ENCODE results near the gene RHBDD1. TPM values are rescaled to one million over a fixed set of nuclear protein-coding genes. Genes with fewer than 3 reads are reported as not detected.

The RHBDD1 gene
- total and polyA plus RNA-seq, 2 donors (not counting 1 experiment from before 2014, with no cell fraction given): 21.2 to 128 TPM

- DNase-seq (no peak), ATAC-seq (ENCODE audit: low read depth) (no peak)
- no peak overlapping the region for H3K4me2 ChIP-seq (replicated peaks; ENCODE audit: low read depth, low read length, poor library complexity, severe bottlenecking)
- no peaks in the 10 kb centered on the region for H4K20me1 ChIP-seq (ENCODE audit: control insufficient read depth, insufficient read depth, low read length, poor library complexity, severe bottlenecking)
- TF ChIP-seq EZH2 (IDR thresholded peaks at IDR 0.05; ENCODE audit: borderline replicate concordance, insufficient read depth, low read depth, low read length, poor library complexity, severe bottlenecking) (no peak), CTCF (IDR thresholded peaks at IDR 0.05) (no peak)
- CTCF ChIA-PET: no interaction called here
- H3K27ac ChIP-seq (ENCODE audit: low read length in 2 of 2): no peak overlapping the region
- no peak overlapping the region for H2AFZ ChIP-seq (ENCODE audit: insufficient read depth, low read depth, low read length, poor library complexity, severe bottlenecking)
- intact Hi-C loops (cut with micrococcal nuclease): no loop called here
- H3K4me3 ChIP-seq (ENCODE audit: control extremely low read depth in 1 of 5, extremely low read depth in 1 of 5, insufficient read depth in 1 of 5, low read depth in 2 of 5, low read length in 4 of 5): no peak overlapping the region
- no peaks in the 10 kb centered on the region for H3K27me3 ChIP-seq (replicated peaks in 1 of 4; ENCODE audit: control extremely low read depth in 1 of 4, control insufficient read depth in 3 of 4, insufficient read depth in 4 of 4, low read length in 3 of 4)
- peaks cover 24% of the 10 kb centered on the region for H3K4me1 Mint-ChIP-seq
- H3K79me2 ChIP-seq (ENCODE audit: control insufficient read depth, insufficient read depth, low read length): peaks cover 17% of the 10 kb centered on the region
- POLR2A ChIA-PET: no interaction called here
- peaks cover 2% of the 10 kb centered on the region for H3K9me3 Mint-ChIP-seq (ENCODE audit: insufficient read depth)
- no peak overlapping the region for H3K4me3 Mint-ChIP-seq
- H3K4me1 ChIP-seq (ENCODE audit: control insufficient read depth in 2 of 2, insufficient read depth in 2 of 2, low read length in 2 of 2): no peaks in the 10 kb centered on the region
- H3K27ac Mint-ChIP-seq: no peak overlapping the region
- H3K36me3 ChIP-seq (replicated peaks in 1 of 2; ENCODE audit: control extremely low read depth in 1 of 2, control insufficient read depth in 1 of 2, extremely low read depth in 1 of 2, insufficient read depth in 2 of 2, low read length in 1 of 2): peaks cover 2 to 12% of the 10 kb centered on the region in 2 experiments
- H3K27me3 Mint-ChIP-seq: no peaks in the 10 kb centered on the region
- no peak overlapping the region for H3K9ac ChIP-seq (ENCODE audit: low read length)
- peaks cover 0 to 2% (median 0%) of the 10 kb centered on the region in 3 donors for H3K9me3 ChIP-seq (ENCODE audit: control extremely low read depth in 1 of 3, control insufficient read depth in 2 of 3, insufficient read depth in 1 of 3, low read length in 2 of 3)
Observed at GRCh38 chr2:226884166-226884565, 48.3 kb downstream of the RHBDD1 start.

- Histone ChIP-seq H3K27me3 (replicated peaks in 1 of 4; ENCODE audit: control extremely low read depth in 1 of 4, control insufficient read depth in 3 of 4, insufficient read depth in 4 of 4, low read length in 3 of 4) (no peaks in the 10 kb centered on the region), H3K9ac (ENCODE audit: low read length) (no peak overlapping the region), H3K79me2 (ENCODE audit: control insufficient read depth, insufficient read depth, low read length) (peaks cover 17% of the 10 kb centered on the region), H3K4me2 (replicated peaks; ENCODE audit: low read depth, low read length, poor library complexity, severe bottlenecking) (no peak overlapping the region), H3K27ac (ENCODE audit: low read length in 2 of 2) (no peak overlapping the region), H3K9me3 (ENCODE audit: control extremely low read depth in 1 of 3, control insufficient read depth in 2 of 3, insufficient read depth in 1 of 3, low read length in 2 of 3) (peaks cover 0 to 2% (median 0%) of the 10 kb centered on the region in 3 donors), H3K36me3 (replicated peaks in 1 of 2; ENCODE audit: control extremely low read depth in 1 of 2, control insufficient read depth in 1 of 2, extremely low read depth in 1 of 2, insufficient read depth in 2 of 2, low read length in 1 of 2) (peaks cover 2 to 12% of the 10 kb centered on the region in 2 experiments), H2AFZ (ENCODE audit: insufficient read depth, low read depth, low read length, poor library complexity, severe bottlenecking) (no peak overlapping the region), H3K4me3 (ENCODE audit: control extremely low read depth in 1 of 5, extremely low read depth in 1 of 5, insufficient read depth in 1 of 5, low read depth in 2 of 5, low read length in 4 of 5) (no peak overlapping the region), H3K4me1 (ENCODE audit: control insufficient read depth in 2 of 2, insufficient read depth in 2 of 2, low read length in 2 of 2) (no peaks in the 10 kb centered on the region), H4K20me1 (ENCODE audit: control insufficient read depth, insufficient read depth, low read length, poor library complexity, severe bottlenecking) (no peaks in the 10 kb centered on the region)
- no peaks in the 10 kb centered on the region for H3K27me3 Mint-ChIP-seq
- H3K4me3 Mint-ChIP-seq: no peak overlapping the region
- H3K4me1 Mint-ChIP-seq: peaks cover 13% of the 10 kb centered on the region
- ATAC-seq (ENCODE audit: low read depth): no peak
- CTCF ChIA-PET: no interaction called here
- 91% methylated on average over 4 of the region's 8 CpGs for WGBS (ENCODE audit: insufficient coverage)
- no peak overlapping the region for H3K27ac Mint-ChIP-seq
- intact Hi-C loops (cut with micrococcal nuclease): no loop called here
- no peak for TF ChIP-seq EZH2 (IDR thresholded peaks at IDR 0.05; ENCODE audit: borderline replicate concordance, insufficient read depth, low read depth, low read length, poor library complexity, severe bottlenecking)
- no peak for TF ChIP-seq CTCF (IDR thresholded peaks at IDR 0.05)
- H3K9me3 Mint-ChIP-seq (ENCODE audit: insufficient read depth): peaks cover 2% of the 10 kb centered on the region
- DNase-seq: no peak
- POLR2A ChIA-PET: no interaction called here
Observed at GRCh38 chr2:226885769-226886435, 50.0 kb downstream of the RHBDD1 start.
